OCI-LY7 (cell line): Measurements from ENCODE around the gene SERPINH1. TPM values are rescaled to one million over a fixed set of nuclear protein-coding genes. Genes with fewer than 3 reads are reported as not detected.

Source experiments
- BruUV-seq: library from RNA; stranded (reverse); fragments of 400-500 nt; replicated peaks from 2 replicates; lab custom pipeline; 2021; lab: Mats Ljungman, UMichigan
- CTCF ChIA-PET: fragments of 300-600 bp; sonication (Branson Sonifier 250); formaldehyde crosslinking; loops from one replicate; lab custom pipeline; 2022; ENCODE audit warnings: antibody characterized with exemption; ENCODE audit not compliant: unreplicated experiment; lab: Charles Lee
- POLR2A ChIA-PET: fragments of 300-600 bp; sonication (Branson Sonifier 250); formaldehyde crosslinking; loops from one replicate; lab custom pipeline; 2022; ENCODE audit warnings: antibody characterized with exemption; lab: Charles Lee
- DNase-seq: peaks from one replicate; pipeline ENCODE4 v3.0.0-alpha.2; 2015; ENCODE audit warnings: low spot score
- H2AFZ ChIP-seq: fragments of 200-600 bp; sonication (generic), shearing (Covaris generic); 2 replicates; pipeline ENCODE4 v1.6.1; 2014; ENCODE audit warnings: mild to moderate bottlenecking, antibody characterized with exemption, low read length, moderate library complexity
- H3K27ac ChIP-seq: fragments of 200-600 bp; sonication (generic); 2 replicates; pipeline ENCODE4 v1.5.1; 2014; ENCODE audit warnings: mixed run types, low read depth, mild to moderate bottlenecking, moderate library complexity, low read length, inconsistent platforms; ENCODE audit not compliant: poor library complexity, severe bottlenecking
- H3K36me3 ChIP-seq: fragments of 200-600 bp; sonication (generic); 2 replicates; pipeline ENCODE4 v1.6.1; 2014; ENCODE audit warnings: mild to moderate bottlenecking, antibody characterized with exemption, low read length, moderate library complexity, mixed read lengths; ENCODE audit not compliant: insufficient read depth
- H3K4me1 ChIP-seq: fragments of 200-600 bp; sonication (generic); 2 replicates; pipeline ENCODE4 v1.5.1; 2014; ENCODE audit warnings: mild to moderate bottlenecking, low read length; ENCODE audit not compliant: insufficient read depth, poor library complexity, severe bottlenecking
- H3K4me2 ChIP-seq: fragments of 200-600 bp; sonication (generic); 2 replicates; pipeline ENCODE4 v1.6.1; 2014; ENCODE audit warnings: mild to moderate bottlenecking, low read length
- H3K4me3 ChIP-seq: fragments of 200-600 bp; sonication (generic); 2 replicates; pipeline ENCODE4 v1.5.1; 2014; ENCODE audit warnings: mild to moderate bottlenecking, low read depth, low read length; ENCODE audit not compliant: poor library complexity, severe bottlenecking
- H3K79me2 ChIP-seq: fragments of 200-600 bp; sonication (generic); 2 replicates; pipeline ENCODE4 v1.6.1; 2016; ENCODE audit warnings: low read depth, mild to moderate bottlenecking, low read length, moderate library complexity, mixed read lengths; ENCODE audit not compliant: insufficient read depth
- H3K9me2 ChIP-seq: fragments of 200-600 bp; sonication (generic); 2 replicates; pipeline ENCODE4 v1.6.1; 2016; ENCODE audit warnings: mild to moderate bottlenecking, low read length, mixed read lengths; ENCODE audit not compliant: insufficient read depth
- H3K9me3 ChIP-seq: fragments of 200-600 bp; sonication (generic); 2 replicates; pipeline ENCODE4 v1.6.1; 2014; ENCODE audit warnings: mild to moderate bottlenecking, mixed run types, low read length, mixed read lengths
- H4K20me1 ChIP-seq: fragments of 200-600 bp; sonication (generic); 2 replicates; pipeline ENCODE4 v1.6.1; 2014; ENCODE audit warnings: mild to moderate bottlenecking, antibody characterized with exemption, low read length, moderate library complexity, mixed read lengths; ENCODE audit not compliant: insufficient read depth
- EZH2phosphoT487 ChIP-seq: fragments of 200-600 bp; sonication (generic); IDR thresholded peaks from 2 replicates; pipeline ENCODE4 v1.6.1; 2018; ENCODE audit warnings: low read depth, borderline replicate concordance, mild to moderate bottlenecking, mixed run types, antibody characterized with exemption, low read length, moderate library complexity, mixed read lengths
- intact Hi-C: fragments of 100-400 bp; cut with micrococcal nuclease; formaldehyde crosslinking; loops from one replicate; pipeline ENCODE4 v1.10.0; 2022; ENCODE audit not compliant: unreplicated experiment
- total RNA-seq, 2 experiments: library from RNA; depleted of rRNA in 1 of 2; stranded (reverse); fragments of >200 nt in 1 of 2; shearing (Covaris generic) in 1 of 2; gene quantifications; 2 replicates each; pipeline ENCODE4 v1.2.3, GENCODE V29; 2014 to 2022
- TF ChIP-seq, protein P1 (sequence below): fragments of 200-600 bp; sonication (generic); conservative IDR thresholded peaks from 2 replicates; pipeline ENCODE4 v1.5.1; 2014; ENCODE audit warnings: mild to moderate bottlenecking, antibody characterized with exemption, low read length, moderate library complexity, mixed read lengths

Gene SERPINH1
- total RNA-seq, 2 experiments from 2014 or later = not detected

DNA sequence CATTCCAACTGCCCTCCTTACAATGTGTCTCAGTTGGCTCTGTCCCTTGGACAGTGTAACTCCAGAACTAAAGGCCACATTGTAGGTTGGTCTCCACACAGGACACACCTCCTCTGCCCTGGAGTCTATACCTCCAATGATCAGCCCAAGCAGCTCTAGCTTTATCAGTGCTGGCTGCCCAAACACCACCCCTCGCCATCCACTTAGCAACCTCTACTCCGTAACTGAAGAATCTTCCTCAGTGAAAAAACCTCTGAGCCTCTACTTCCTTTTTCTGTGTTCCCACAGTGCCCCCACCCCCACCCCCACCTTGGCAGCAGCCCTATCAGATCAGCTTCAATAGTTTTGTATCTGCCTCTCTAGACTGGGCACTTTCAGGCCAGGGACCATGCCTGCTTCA, 33.4 kb downstream of the SERPINH1 start:
- no peak for DNase-seq
- no peaks in the 10 kb centered on the region for H4K20me1 ChIP-seq
- ChIA-PET CTCF (interaction anchor here (0.8 to 0.9 kb wide), 2 partner anchors 9 to 11 kb away, joined by 3 read pairs; no protein-coding TSS in a partner anchor), POLR2A (interaction anchor here (0.6 kb wide), 2 partner anchors 179 to 285 kb away, joined by 3 read pairs; no protein-coding TSS in a partner anchor)
- H3K4me1 ChIP-seq = peaks cover 6% of the 10 kb centered on the region
- no peak overlapping the region for H2AFZ ChIP-seq
- TF ChIP-seq, protein P1, sequence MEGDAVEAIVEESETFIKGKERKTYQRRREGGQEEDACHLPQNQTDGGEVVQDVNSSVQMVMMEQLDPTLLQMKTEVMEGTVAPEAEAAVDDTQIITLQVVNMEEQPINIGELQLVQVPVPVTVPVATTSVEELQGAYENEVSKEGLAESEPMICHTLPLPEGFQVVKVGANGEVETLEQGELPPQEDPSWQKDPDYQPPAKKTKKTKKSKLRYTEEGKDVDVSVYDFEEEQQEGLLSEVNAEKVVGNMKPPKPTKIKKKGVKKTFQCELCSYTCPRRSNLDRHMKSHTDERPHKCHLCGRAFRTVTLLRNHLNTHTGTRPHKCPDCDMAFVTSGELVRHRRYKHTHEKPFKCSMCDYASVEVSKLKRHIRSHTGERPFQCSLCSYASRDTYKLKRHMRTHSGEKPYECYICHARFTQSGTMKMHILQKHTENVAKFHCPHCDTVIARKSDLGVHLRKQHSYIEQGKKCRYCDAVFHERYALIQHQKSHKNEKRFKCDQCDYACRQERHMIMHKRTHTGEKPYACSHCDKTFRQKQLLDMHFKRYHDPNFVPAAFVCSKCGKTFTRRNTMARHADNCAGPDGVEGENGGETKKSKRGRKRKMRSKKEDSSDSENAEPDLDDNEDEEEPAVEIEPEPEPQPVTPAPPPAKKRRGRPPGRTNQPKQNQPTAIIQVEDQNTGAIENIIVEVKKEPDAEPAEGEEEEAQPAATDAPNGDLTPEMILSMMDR = no peak
- TF ChIP-seq EZH2phosphoT487 = no peak
- no peak overlapping the region for H3K27ac ChIP-seq
- H3K9me2 ChIP-seq = no peaks in the 10 kb centered on the region
- H3K36me3 ChIP-seq = no peaks in the 10 kb centered on the region
- H3K9me3 ChIP-seq = no peaks in the 10 kb centered on the region
- H3K4me3 ChIP-seq = no peak overlapping the region
- intact Hi-C loops = loop anchor here (5.0 kb wide), 1 partner anchor 172 kb away; the partner anchor contains the start of gene DGAT2
- BruUV-seq = no TSS peak
- H3K79me2 ChIP-seq = no peaks in the 10 kb centered on the region
- no peak overlapping the region for H3K4me2 ChIP-seq

DNA sequence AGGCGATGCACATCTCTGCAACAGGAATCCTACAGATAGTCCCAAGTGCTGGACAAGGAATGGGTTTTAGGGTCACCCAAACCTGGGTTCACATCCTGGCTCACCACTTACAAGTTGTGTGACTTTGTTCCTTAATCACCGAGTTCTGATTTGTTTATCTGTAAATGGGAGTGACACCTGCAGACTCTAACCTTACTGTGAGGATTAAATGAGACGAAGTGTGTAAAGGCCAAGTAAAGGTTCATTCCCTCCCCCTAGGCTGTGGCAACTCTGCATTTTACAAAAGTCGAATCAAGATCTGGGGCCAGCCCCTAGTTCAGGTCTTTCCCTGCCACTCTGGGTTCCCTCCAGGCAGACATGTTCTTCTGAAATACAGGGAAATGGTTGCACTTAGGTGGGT, 34.9 kb downstream of the SERPINH1 start:
- BruUV-seq = no TSS peak
- intact Hi-C loops = loop anchor here (5.0 kb wide), 1 partner anchor 170 kb away; the partner anchor contains the start of gene DGAT2
- TF ChIP-seq, protein P1 = no peak
- no peak for TF ChIP-seq EZH2phosphoT487
- H3K4me2 ChIP-seq = no peak overlapping the region
- ChIA-PET POLR2A (no interaction called here), CTCF (no interaction called here)
- no peaks in the 10 kb centered on the region for H4K20me1 ChIP-seq
- no peak overlapping the region for H2AFZ ChIP-seq
- no peak overlapping the region for H3K27ac ChIP-seq
- no peaks in the 10 kb centered on the region for H3K9me3 ChIP-seq
- H3K36me3 ChIP-seq = no peaks in the 10 kb centered on the region
- H3K4me1 ChIP-seq = peaks cover 6% of the 10 kb centered on the region
- H3K9me2 ChIP-seq = no peaks in the 10 kb centered on the region
- no peaks in the 10 kb centered on the region for H3K79me2 ChIP-seq
- no peak for DNase-seq
- H3K4me3 ChIP-seq = no peak overlapping the region

DNA sequence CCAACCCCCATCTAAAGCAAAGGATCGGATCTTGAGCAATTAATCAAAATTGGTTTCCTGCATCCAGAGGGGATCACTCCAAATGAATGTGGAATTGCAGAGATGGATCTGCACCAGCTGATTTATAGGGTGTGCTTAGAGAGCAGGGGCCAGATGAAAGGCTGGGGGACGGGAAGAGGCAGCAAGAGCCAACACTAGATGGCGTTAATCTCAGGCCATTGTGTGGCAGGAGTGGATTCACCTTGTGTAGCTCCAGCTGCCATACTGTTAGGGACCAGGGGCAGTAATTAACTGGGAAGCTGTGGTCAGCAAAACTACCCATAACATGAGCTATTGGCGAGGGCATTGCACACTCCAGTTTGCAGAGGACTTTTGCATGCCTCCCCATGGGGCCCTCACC, 35.6 kb downstream of the SERPINH1 start:
- no peak overlapping the region for H3K4me2 ChIP-seq
- H4K20me1 ChIP-seq = no peaks in the 10 kb centered on the region
- no peak overlapping the region for H2AFZ ChIP-seq
- peak; percentile 39 for DNase-seq
- CTCF ChIA-PET = interaction anchor here (0.6 kb wide), 1 partner anchor 22 kb away, joined by 3 read pairs; no protein-coding TSS in a partner anchor
- no TSS peak for BruUV-seq
- no peaks in the 10 kb centered on the region for H3K36me3 ChIP-seq
- peaks cover 6% of the 10 kb centered on the region for H3K4me1 ChIP-seq
- H3K79me2 ChIP-seq = no peaks in the 10 kb centered on the region
- TF ChIP-seq EZH2phosphoT487 = no peak
- TF ChIP-seq, protein P1 = peak; percentile 84
- H3K4me3 ChIP-seq = no peak overlapping the region
- H3K9me3 ChIP-seq = no peaks in the 10 kb centered on the region
- intact Hi-C loops = loop anchor here (5.0 kb wide), 1 partner anchor 170 kb away; the partner anchor contains the start of gene DGAT2
- no peaks in the 10 kb centered on the region for H3K9me2 ChIP-seq
- POLR2A ChIA-PET = interaction anchor here (0.6 to 1.4 kb wide), 2 partner anchors 10 to 154 kb away, joined by 3 to 5 read pairs; no protein-coding TSS in a partner anchor
- H3K27ac ChIP-seq = no peak overlapping the region
